ENCODE measurements around the gene NKG7. TPM values are rescaled to one million over a fixed set of nuclear protein-coding genes. Genes with fewer than 3 reads are reported as not detected.

Gene NKG7
- polyA plus RNA-seq, 3 donors from 2014 or later = 7,925 to 8,923 (median 8,385) TPM

- Mint-ChIP-seq H3K36me3 (peaks cover 10 to 15% (median 10%) of the 10 kb centered on the region in 3 donors), H3K27me3 (ENCODE audit: low read depth in 3 of 3) (peaks cover 21 to 34% (median 23%) of the 10 kb centered on the region in 3 donors), H3K4me3 (peak within 1 kb of the TSS; percentile 94 to 100 (median 98)), H3K4me1 (peaks cover 42 to 69% of the 10 kb centered on the region in 2 donors), H3K9me3 (no peaks in the 10 kb centered on the region), H3K27ac (peak within 1 kb of the TSS; percentile 94 to 100 (median 100))
- DNase-seq = no peak
These were observed 6.5 kb downstream of the NKG7 start, which contains the start of gene ETFB for GRCh38 chr19:51365965-51366388. Gene ETFB (minus strand): TSS chr19:51366388. CDS start chr19:51366326, 62 bp downstream.

GRCh38 chr19:51365211-51365964 lies 7.1 kb downstream of the NKG7 start:
- peaks cover 4 to 9% (median 4%) of the 10 kb centered on the region in 3 donors for H3K36me3 Mint-ChIP-seq
- no peaks in the 10 kb centered on the region for H3K9me3 Mint-ChIP-seq
- peaks cover 42 to 67% of the 10 kb centered on the region in 2 donors for H3K4me1 Mint-ChIP-seq
- H3K4me3 Mint-ChIP-seq = peak overlapping the region; percentile 94 to 100 (median 98)
- H3K27me3 Mint-ChIP-seq (ENCODE audit: low read depth in 3 of 3) = peaks cover 21 to 34% (median 23%) of the 10 kb centered on the region in 3 donors
- H3K27ac Mint-ChIP-seq = peak overlapping the region; percentile 94 to 100 (median 100)
- peak in 1 of 3 donors; percentile 32 for DNase-seq

- Mint-ChIP-seq H3K9me3 (no peaks in the 10 kb centered on the region), H3K4me1 (peaks cover 39 to 62% of the 10 kb centered on the region in 2 donors)
These were observed 8.0 kb downstream of the NKG7 start for GRCh38 chr19:51364200-51365106.

GRCh38 chr19:51361239-51361638 lies 11.2 kb downstream of the NKG7 start:
- peaks cover 27 to 41% of the 10 kb centered on the region in 2 donors for H3K4me1 Mint-ChIP-seq
- no peak for DNase-seq

More at GRCh38 chr19:51364200-51365106, 8.0 kb downstream of the NKG7 start:
- H3K4me3 Mint-ChIP-seq = peak overlapping the region in 4 of 5 donors; percentile 23 to 62 (median 44)
- H3K27ac Mint-ChIP-seq = peak overlapping the region in 5 of 6 donors; percentile 6 to 80 (median 58)
- peaks cover 0 to 7% (median 0%) of the 10 kb centered on the region in 3 donors for H3K36me3 Mint-ChIP-seq
- DNase-seq = no peak
- H3K27me3 Mint-ChIP-seq (ENCODE audit: low read depth in 3 of 3) = peaks cover 20 to 30% (median 21%) of the 10 kb centered on the region in 3 donors

GRCh38 chr19:51359294-51359693 lies 13.2 kb downstream of the NKG7 start:
- DNase-seq = no peak
- peaks cover 0 to 10% (median 8%) of the 10 kb centered on the region in 3 donors for H3K36me3 Mint-ChIP-seq
- no peak overlapping the region for H3K4me3 Mint-ChIP-seq
- no peak overlapping the region for H3K27ac Mint-ChIP-seq
- H3K9me3 Mint-ChIP-seq = peaks cover 0 to 1% (median 0%) of the 10 kb centered on the region in 6 donors
- H3K4me1 Mint-ChIP-seq = peaks cover 15 to 26% of the 10 kb centered on the region in 2 donors
- peaks cover 0 to 2% (median 0%) of the 10 kb centered on the region in 3 donors for H3K27me3 Mint-ChIP-seq (ENCODE audit: low read depth in 3 of 3)

More at GRCh38 chr19:51361239-51361638, 11.2 kb downstream of the NKG7 start:
- peaks cover 2 to 7% (median 4%) of the 10 kb centered on the region in 3 donors for H3K27me3 Mint-ChIP-seq (ENCODE audit: low read depth in 3 of 3)
- H3K4me3 Mint-ChIP-seq = no peak overlapping the region
- H3K27ac Mint-ChIP-seq = no peak overlapping the region
- peaks cover 0 to 1% (median 0%) of the 10 kb centered on the region in 6 donors for H3K9me3 Mint-ChIP-seq
- H3K36me3 Mint-ChIP-seq = peaks cover 0 to 8% (median 6%) of the 10 kb centered on the region in 3 donors

- peaks cover 0 to 2% (median 0%) of the 10 kb centered on the region in 3 donors for H3K27me3 Mint-ChIP-seq (ENCODE audit: low read depth in 3 of 3)
- peaks cover 0 to 1% (median 0%) of the 10 kb centered on the region in 6 donors for H3K9me3 Mint-ChIP-seq
- H3K27ac Mint-ChIP-seq = no peak overlapping the region
- H3K4me1 Mint-ChIP-seq = peaks cover 7 to 12% of the 10 kb centered on the region in 2 donors
- H3K36me3 Mint-ChIP-seq = peaks cover 0 to 10% (median 8%) of the 10 kb centered on the region in 3 donors
- no peak for DNase-seq
- H3K4me3 Mint-ChIP-seq = no peak overlapping the region
These were observed 14.5 kb downstream of the NKG7 start for GRCh38 chr19:51357952-51358351.

GRCh38 chr19:51356159-51356801 lies 16.2 kb downstream of the NKG7 start:
- H3K27ac Mint-ChIP-seq = no peak overlapping the region
- H3K4me1 Mint-ChIP-seq = peaks cover 0 to 2% of the 10 kb centered on the region in 2 donors
- peaks cover 0 to 1% (median 0%) of the 10 kb centered on the region in 6 donors for H3K9me3 Mint-ChIP-seq
- DNase-seq = no peak
- H3K4me3 Mint-ChIP-seq = no peak overlapping the region
- H3K27me3 Mint-ChIP-seq (ENCODE audit: low read depth in 3 of 3) = peaks cover 0 to 4% (median 0%) of the 10 kb centered on the region in 3 donors
- H3K36me3 Mint-ChIP-seq = peaks cover 8 to 21% (median 17%) of the 10 kb centered on the region in 3 donors

GRCh38 chr19:51354742-51355148 lies 17.7 kb downstream of the NKG7 start:
- Mint-ChIP-seq H3K9me3 (peaks cover 0 to 1% (median 0%) of the 10 kb centered on the region in 6 donors), H3K36me3 (peaks cover 8 to 27% (median 25%) of the 10 kb centered on the region in 3 donors), H3K27me3 (ENCODE audit: low read depth in 3 of 3) (peaks cover 0 to 4% (median 0%) of the 10 kb centered on the region in 3 donors), H3K4me3 (no peak overlapping the region), H3K4me1 (peaks cover 0 to 2% of the 10 kb centered on the region in 2 donors), H3K27ac (no peak overlapping the region)
- no peak for DNase-seq

GRCh38 chr19:51354103-51354741 lies 18.2 kb downstream of the NKG7 start:
- H3K27ac Mint-ChIP-seq = no peak overlapping the region
- H3K4me1 Mint-ChIP-seq = peaks cover 0 to 2% of the 10 kb centered on the region in 2 donors
- H3K9me3 Mint-ChIP-seq = peaks cover 0 to 1% (median 0%) of the 10 kb centered on the region in 6 donors
- no peak overlapping the region for H3K4me3 Mint-ChIP-seq
- peaks cover 0 to 4% (median 0%) of the 10 kb centered on the region in 3 donors for H3K27me3 Mint-ChIP-seq (ENCODE audit: low read depth in 3 of 3)
- no peak for DNase-seq
- H3K36me3 Mint-ChIP-seq = peaks cover 8 to 25% (median 23%) of the 10 kb centered on the region in 3 donors

GRCh38 chr19:51352783-51353360 lies 19.6 kb downstream of the NKG7 start:
- Mint-ChIP-seq H3K27me3 (ENCODE audit: low read depth in 3 of 3) (peaks cover 0 to 6% (median 0%) of the 10 kb centered on the region in 3 donors), H3K9me3 (no peaks in the 10 kb centered on the region), H3K4me1 (peaks cover 0 to 2% of the 10 kb centered on the region in 2 donors), H3K36me3 (peaks cover 8 to 25% (median 23%) of the 10 kb centered on the region in 3 donors), H3K27ac (no peak overlapping the region), H3K4me3 (no peak overlapping the region)
- DNase-seq = no peak

GRCh38 chr19:51351266-51351990 lies 21.0 kb downstream of the NKG7 start:
- Mint-ChIP-seq H3K4me3 (no peak overlapping the region), H3K36me3 (peaks cover 11 to 27% (median 25%) of the 10 kb centered on the region in 3 donors), H3K9me3 (no peaks in the 10 kb centered on the region), H3K27ac (no peak overlapping the region), H3K4me1 (peaks cover 0 to 2% of the 10 kb centered on the region in 2 donors), H3K27me3 (ENCODE audit: low read depth in 3 of 3) (peaks cover 0 to 4% (median 0%) of the 10 kb centered on the region in 3 donors)
- no peak for DNase-seq

Measured in immature natural killer cell (primary cell).